ENCODE data around the gene CRYL1.

The CRYL1 gene

DNA sequence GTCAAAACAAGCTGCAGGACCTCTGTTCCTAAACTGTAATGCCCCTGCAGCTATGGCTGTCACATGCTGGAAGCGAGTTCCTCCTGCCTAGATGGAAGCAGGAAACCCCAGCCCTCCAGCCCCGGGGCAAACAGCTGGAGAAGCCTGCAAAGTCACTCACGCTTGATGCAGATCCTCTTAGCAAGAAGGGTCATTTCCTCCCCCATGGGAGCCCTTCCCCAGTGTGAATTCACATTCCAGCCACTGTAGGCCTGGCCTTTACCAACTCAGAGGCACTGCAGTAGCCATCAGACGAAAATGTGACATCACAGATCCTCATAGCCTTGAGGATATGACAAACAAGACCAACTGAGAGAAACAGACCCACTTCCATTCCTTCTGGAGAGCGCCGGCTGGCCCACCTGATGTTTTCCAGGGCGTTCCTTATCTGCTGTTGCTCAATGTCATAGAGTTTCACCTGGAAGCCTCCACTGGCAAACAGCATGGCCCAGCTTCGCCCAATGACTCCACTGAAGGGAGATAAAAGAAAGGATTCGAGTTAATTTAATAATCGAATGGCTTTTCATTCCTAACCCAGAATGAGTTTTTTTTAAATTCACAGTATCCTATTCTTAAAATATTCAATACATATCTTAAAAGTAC is 13.5 kb downstream of the CRYL1 start:
- Histone ChIP-seq H3F3A (ENCODE audit: control insufficient read depth, insufficient read depth) (no peaks in the 10 kb centered on the region), H3K27me3 (ENCODE audit: control insufficient read depth, low read length) (0 out of 2 replicates have a peak, but pooled peaks cover 3% of the 10 kb centered on the region), H4K20me1 (ENCODE audit: control insufficient read depth, insufficient read depth, low read depth, low read length) (no peaks in the 10 kb centered on the region), H3K4me3 (ENCODE audit: low read length) (no peak overlapping the region), H3K9me2 (replicated peaks; ENCODE audit: control insufficient read depth, low read length) (no peaks in the 10 kb centered on the region), H3K9me3 (ENCODE audit: control insufficient read depth, insufficient read depth, low read length) (no peaks in the 10 kb centered on the region), H3K36me3 (ENCODE audit: control insufficient read depth, low read length) (no peaks in the 10 kb centered on the region), H3K4me2 (ENCODE audit: low read length) (no peak overlapping the region), H3K79me2 (ENCODE audit: control insufficient read depth, low read length) (no peaks in the 10 kb centered on the region), H3K27ac (ENCODE audit: low read depth, low read length) (no peak overlapping the region), H3K4me1 (ENCODE audit: control insufficient read depth, low read length) (no peaks in the 10 kb centered on the region)
- TF ChIP-seq, protein P1, sequence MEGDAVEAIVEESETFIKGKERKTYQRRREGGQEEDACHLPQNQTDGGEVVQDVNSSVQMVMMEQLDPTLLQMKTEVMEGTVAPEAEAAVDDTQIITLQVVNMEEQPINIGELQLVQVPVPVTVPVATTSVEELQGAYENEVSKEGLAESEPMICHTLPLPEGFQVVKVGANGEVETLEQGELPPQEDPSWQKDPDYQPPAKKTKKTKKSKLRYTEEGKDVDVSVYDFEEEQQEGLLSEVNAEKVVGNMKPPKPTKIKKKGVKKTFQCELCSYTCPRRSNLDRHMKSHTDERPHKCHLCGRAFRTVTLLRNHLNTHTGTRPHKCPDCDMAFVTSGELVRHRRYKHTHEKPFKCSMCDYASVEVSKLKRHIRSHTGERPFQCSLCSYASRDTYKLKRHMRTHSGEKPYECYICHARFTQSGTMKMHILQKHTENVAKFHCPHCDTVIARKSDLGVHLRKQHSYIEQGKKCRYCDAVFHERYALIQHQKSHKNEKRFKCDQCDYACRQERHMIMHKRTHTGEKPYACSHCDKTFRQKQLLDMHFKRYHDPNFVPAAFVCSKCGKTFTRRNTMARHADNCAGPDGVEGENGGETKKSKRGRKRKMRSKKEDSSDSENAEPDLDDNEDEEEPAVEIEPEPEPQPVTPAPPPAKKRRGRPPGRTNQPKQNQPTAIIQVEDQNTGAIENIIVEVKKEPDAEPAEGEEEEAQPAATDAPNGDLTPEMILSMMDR (IDR thresholded peaks at IDR 0.05; ENCODE audit: low read depth, low read length, poor library complexity, severe bottlenecking): no peak

GRCh38 chr13:20506696-20507095 is 19.0 kb downstream of the CRYL1 start:
- no peaks in the 10 kb centered on the region for H4K20me1 ChIP-seq (ENCODE audit: control insufficient read depth, insufficient read depth, low read depth, low read length)
- no peaks in the 10 kb centered on the region for H3F3A ChIP-seq (ENCODE audit: control insufficient read depth, insufficient read depth)
- H3K9me3 ChIP-seq (ENCODE audit: control insufficient read depth, insufficient read depth, low read length): no peaks in the 10 kb centered on the region
- H3K4me1 ChIP-seq (ENCODE audit: control insufficient read depth, low read length): no peaks in the 10 kb centered on the region
- no peak overlapping the region for H3K27ac ChIP-seq (ENCODE audit: low read depth, low read length)
- H3K4me3 ChIP-seq (ENCODE audit: low read length): no peak overlapping the region
- no peaks in the 10 kb centered on the region for H3K9me2 ChIP-seq (replicated peaks; ENCODE audit: control insufficient read depth, low read length)
- TF ChIP-seq EZH2phosphoT487 (IDR thresholded peaks at IDR 0.05; ENCODE audit: borderline replicate concordance, low read length): no peak
- TF ChIP-seq, protein P1 (IDR thresholded peaks at IDR 0.05; ENCODE audit: low read depth, low read length, poor library complexity, severe bottlenecking): no peak
- no peaks in the 10 kb centered on the region for H3K79me2 ChIP-seq (ENCODE audit: control insufficient read depth, low read length)
- no peaks in the 10 kb centered on the region for H3K27me3 ChIP-seq (ENCODE audit: control insufficient read depth, low read length)
- no peak overlapping the region for H3K4me2 ChIP-seq (ENCODE audit: low read length)
- no peaks in the 10 kb centered on the region for H3K36me3 ChIP-seq (ENCODE audit: control insufficient read depth, low read length)

- no peaks in the 10 kb centered on the region for H3K79me2 ChIP-seq (ENCODE audit: control insufficient read depth, low read length)
- TF ChIP-seq, protein P1 (IDR thresholded peaks at IDR 0.05; ENCODE audit: low read depth, low read length, poor library complexity, severe bottlenecking): no peak
- no peak for TF ChIP-seq EZH2phosphoT487 (IDR thresholded peaks at IDR 0.05; ENCODE audit: borderline replicate concordance, low read length)
- no peaks in the 10 kb centered on the region for H3K27me3 ChIP-seq (ENCODE audit: control insufficient read depth, low read length)
- no peaks in the 10 kb centered on the region for H3K9me2 ChIP-seq (replicated peaks; ENCODE audit: control insufficient read depth, low read length)
- H3F3A ChIP-seq (ENCODE audit: control insufficient read depth, insufficient read depth): no peaks in the 10 kb centered on the region
- H3K4me2 ChIP-seq (ENCODE audit: low read length): no peak overlapping the region
- no peaks in the 10 kb centered on the region for H3K4me1 ChIP-seq (ENCODE audit: control insufficient read depth, low read length)
- 0 out of 2 replicates have a peak, but pooled peaks cover 1% of the 10 kb centered on the region for H3K9me3 ChIP-seq (ENCODE audit: control insufficient read depth, insufficient read depth, low read length)
- no peak overlapping the region for H3K4me3 ChIP-seq (ENCODE audit: low read length)
- H4K20me1 ChIP-seq (ENCODE audit: control insufficient read depth, insufficient read depth, low read depth, low read length): no peaks in the 10 kb centered on the region
- H3K27ac ChIP-seq (ENCODE audit: low read depth, low read length): no peak overlapping the region
- H3K36me3 ChIP-seq (ENCODE audit: control insufficient read depth, low read length): no peaks in the 10 kb centered on the region
Observed at GRCh38 chr13:20505405-20506366, 20.0 kb downstream of the CRYL1 start.
